IgD-negative memory B cell (primary cell): ENCODE data around the gene NKX3-2. TPM values are rescaled to one million over a fixed set of nuclear protein-coding genes. Genes with fewer than 3 reads are reported as not detected.

Experiments
- H3K27ac Mint-ChIP-seq, 3 donors: one replicate each; pipeline ENCODE4 v1.8.0; 2020 to 2022; ENCODE audit warnings: mild to moderate bottlenecking in 3 of 3, mixed read lengths in 3 of 3, moderate library complexity in 1 of 3
- H3K27me3 Mint-ChIP-seq: one replicate; pipeline ENCODE4 v1.8.0; 2021; ENCODE audit warnings: mixed read lengths
- H3K36me3 Mint-ChIP-seq: one replicate; pipeline ENCODE4 v1.8.0; 2020; ENCODE audit warnings: mild to moderate bottlenecking, mixed read lengths
- H3K4me1 Mint-ChIP-seq, 3 donors: one replicate each; pipeline ENCODE4 v1.8.0; 2020 to 2022; ENCODE audit warnings: mixed read lengths in 3 of 3, mild to moderate bottlenecking in 1 of 3
- H3K4me3 Mint-ChIP-seq, 4 donors: one replicate each; pipeline ENCODE4 v1.8.0; 2020 to 2022; ENCODE audit warnings: mild to moderate bottlenecking in 4 of 4, mixed read lengths in 4 of 4, moderate library complexity in 3 of 4
- H3K9me3 Mint-ChIP-seq, 3 donors: one replicate each; pipeline ENCODE4 v1.8.0; 2020 to 2021; ENCODE audit warnings: mixed read lengths in 3 of 3, mild to moderate bottlenecking in 1 of 3
- polyA plus RNA-seq: library from polyadenylated mRNA; unstranded; fragments of 300-500 nt; fragmentation: Illumina TruSeq; gene quantifications from one replicate; pipeline ENCODE4 v1.2.3, GENCODE V29; 2021

Gene NKX3-2
- polyA plus RNA-seq, 1 donor from 2014 or later: not detected

- Mint-ChIP-seq H3K9me3 (peaks cover 0 to 10% (median 0%) of the 10 kb centered on the region in 3 donors), H3K4me3 (peak overlapping the region in 3 of 4 donors; percentile 28 to 64 (median 47)), H3K27ac (peak overlapping the region; percentile 80 to 91 (median 82))
These were observed 13.3 kb downstream of the NKX3-2 start for GRCh38 chr4:13530823-13531624.

GRCh38 chr4:13529128-13529919 is 15.0 kb downstream of the NKX3-2 start:
- H3K4me3 Mint-ChIP-seq: peak overlapping the region in 2 of 4 donors; percentile 64 to 90
- peaks cover 0 to 12% (median 0%) of the 10 kb centered on the region in 3 donors for H3K9me3 Mint-ChIP-seq
- H3K27ac Mint-ChIP-seq: peak overlapping the region; percentile 39 to 94 (median 82)
- H3K27me3 Mint-ChIP-seq: peaks cover 82% of the 10 kb centered on the region
- peaks cover 2% of the 10 kb centered on the region for H3K36me3 Mint-ChIP-seq
- H3K4me1 Mint-ChIP-seq: peaks cover 11 to 16% (median 14%) of the 10 kb centered on the region in 3 donors

More at GRCh38 chr4:13530823-13531624, 13.3 kb downstream of the NKX3-2 start:
- H3K36me3 Mint-ChIP-seq: peaks cover 2% of the 10 kb centered on the region
- peaks cover 11 to 16% (median 14%) of the 10 kb centered on the region in 3 donors for H3K4me1 Mint-ChIP-seq
- H3K27me3 Mint-ChIP-seq: peaks cover 84% of the 10 kb centered on the region

- Mint-ChIP-seq H3K9me3 (peaks cover 0 to 12% (median 0%) of the 10 kb centered on the region in 3 donors), H3K36me3 (peaks cover 2% of the 10 kb centered on the region), H3K4me1 (peaks cover 11 to 16% (median 14%) of the 10 kb centered on the region in 3 donors), H3K27ac (peak overlapping the region in 2 of 3 donors; percentile 82 to 94), H3K4me3 (peak overlapping the region; percentile 53 to 90 (median 66)), H3K27me3 (peaks cover 81% of the 10 kb centered on the region)
These were observed 15.5 kb downstream of the NKX3-2 start for GRCh38 chr4:13528821-13529127.

- Mint-ChIP-seq H3K4me3 (peak overlapping the region; percentile 53 to 90 (median 66)), H3K27me3 (peaks cover 82% of the 10 kb centered on the region), H3K36me3 (peaks cover 3% of the 10 kb centered on the region), H3K4me1 (peaks cover 11 to 16% (median 14%) of the 10 kb centered on the region in 3 donors), H3K27ac (peak overlapping the region; percentile 28 to 94 (median 82)), H3K9me3 (peaks cover 0 to 12% (median 0%) of the 10 kb centered on the region in 3 donors)
These were observed 16.1 kb downstream of the NKX3-2 start for GRCh38 chr4:13527981-13528820.

- H3K4me1 Mint-ChIP-seq: peaks cover 11 to 16% (median 14%) of the 10 kb centered on the region in 3 donors
These were observed 16.9 kb downstream of the NKX3-2 start for GRCh38 chr4:13527192-13527980.

GRCh38 chr4:13526658-13527057 is 17.6 kb downstream of the NKX3-2 start:
- H3K9me3 Mint-ChIP-seq: peaks cover 0 to 12% (median 0%) of the 10 kb centered on the region in 3 donors
- peaks cover 85% of the 10 kb centered on the region for H3K27me3 Mint-ChIP-seq
- peaks cover 1% of the 10 kb centered on the region for H3K36me3 Mint-ChIP-seq
- H3K4me3 Mint-ChIP-seq: peak overlapping the region in 1 of 4 donors; percentile 64
- peaks cover 11 to 16% (median 14%) of the 10 kb centered on the region in 3 donors for H3K4me1 Mint-ChIP-seq
- peak overlapping the region in 2 of 3 donors; percentile 7 to 82 for H3K27ac Mint-ChIP-seq

More at GRCh38 chr4:13527192-13527980, 16.9 kb downstream of the NKX3-2 start:
- peaks cover 0 to 12% (median 0%) of the 10 kb centered on the region in 3 donors for H3K9me3 Mint-ChIP-seq
- peak overlapping the region; percentile 81 to 94 (median 82) for H3K27ac Mint-ChIP-seq
- peaks cover 3% of the 10 kb centered on the region for H3K36me3 Mint-ChIP-seq
- peak overlapping the region in 3 of 4 donors; percentile 64 to 90 (median 78) for H3K4me3 Mint-ChIP-seq
- H3K27me3 Mint-ChIP-seq: peaks cover 84% of the 10 kb centered on the region

GRCh38 chr4:13525606-13526281 is 18.6 kb downstream of the NKX3-2 start:
- Mint-ChIP-seq H3K36me3 (peaks cover 1% of the 10 kb centered on the region), H3K4me1 (peaks cover 11 to 14% (median 13%) of the 10 kb centered on the region in 3 donors), H3K27ac (peak overlapping the region in 2 of 3 donors; percentile 31 to 82), H3K27me3 (peaks cover 80% of the 10 kb centered on the region), H3K4me3 (peak overlapping the region in 1 of 4 donors; percentile 64), H3K9me3 (peaks cover 0 to 12% (median 0%) of the 10 kb centered on the region in 3 donors)

- Mint-ChIP-seq H3K4me3 (no peak overlapping the region), H3K4me1 (peaks cover 11 to 14% (median 13%) of the 10 kb centered on the region in 3 donors), H3K27ac (peak overlapping the region in 2 of 3 donors; percentile 76 to 82), H3K36me3 (peaks cover 1% of the 10 kb centered on the region), H3K27me3 (peaks cover 71% of the 10 kb centered on the region), H3K9me3 (peaks cover 0 to 12% (median 0%) of the 10 kb centered on the region in 3 donors)
These were observed 19.6 kb downstream of the NKX3-2 start for GRCh38 chr4:13524504-13525243.

- H3K9me3 Mint-ChIP-seq: peaks cover 0 to 10% (median 0%) of the 10 kb centered on the region in 3 donors
- H3K36me3 Mint-ChIP-seq: peaks cover 1% of the 10 kb centered on the region
- H3K27ac Mint-ChIP-seq: peak overlapping the region; percentile 73 to 94 (median 76)
- peak overlapping the region; percentile 12 to 69 (median 40) for H3K4me3 Mint-ChIP-seq
- H3K4me1 Mint-ChIP-seq: peaks cover 9 to 13% (median 11%) of the 10 kb centered on the region in 3 donors
- H3K27me3 Mint-ChIP-seq: peaks cover 63% of the 10 kb centered on the region
These were observed 20.5 kb downstream of the NKX3-2 start for GRCh38 chr4:13523591-13524503.

- peaks cover 2 to 7% (median 4%) of the 10 kb centered on the region in 3 donors for H3K4me1 Mint-ChIP-seq
- peaks cover 1% of the 10 kb centered on the region for H3K36me3 Mint-ChIP-seq
- peak overlapping the region in 2 of 3 donors; percentile 19 to 94 for H3K27ac Mint-ChIP-seq
- H3K27me3 Mint-ChIP-seq: peaks cover 56% of the 10 kb centered on the region
- peaks cover 0 to 6% (median 0%) of the 10 kb centered on the region in 3 donors for H3K9me3 Mint-ChIP-seq
- H3K4me3 Mint-ChIP-seq: peak overlapping the region in 3 of 4 donors; percentile 21 to 69 (median 63)
These were observed 21.2 kb downstream of the NKX3-2 start for GRCh38 chr4:13523105-13523477.

GRCh38 chr4:13522282-13523104 is 21.8 kb downstream of the NKX3-2 start:
- Mint-ChIP-seq H3K4me1 (peaks cover 0 to 3% (median 3%) of the 10 kb centered on the region in 3 donors), H3K36me3 (peaks cover 1% of the 10 kb centered on the region), H3K27me3 (peaks cover 50% of the 10 kb centered on the region), H3K4me3 (peak overlapping the region in 3 of 4 donors; percentile 30 to 71 (median 69)), H3K9me3 (peaks cover 0 to 6% (median 0%) of the 10 kb centered on the region in 3 donors), H3K27ac (peak overlapping the region in 2 of 3 donors; percentile 67 to 94)
